Ascending aorta (tissue), 2 donors: ENCODE results near the gene ZCCHC14. TPM values are rescaled to one million over a fixed set of nuclear protein-coding genes. Genes with fewer than 3 reads are reported as not detected.

Source experiments
- DNase-seq, 2 donors: peaks; one replicate each; pipeline ENCODE4 v3.0.0-alpha.2; 2019; ENCODE audit warnings: low spot score in 2 of 2
- H3K27ac ChIP-seq, 2 donors: fragments of 200-600 bp; sonication (generic); one replicate each; pipeline ENCODE4 v1.5.1; 2016 to 2017; ENCODE audit warnings: mild to moderate bottlenecking in 1 of 2
- H3K27me3 ChIP-seq: fragments of 200-600 bp; sonication (generic); one replicate; pipeline ENCODE4 v1.5.1; 2017
- H3K36me3 ChIP-seq, 2 donors: fragments of 200-600 bp; sonication (generic); one replicate each; pipeline ENCODE4 v1.5.1; 2016
- H3K4me1 ChIP-seq, 2 donors: fragments of 200-600 bp; sonication (generic); one replicate each; pipeline ENCODE4 v1.5.1; 2016 to 2017; ENCODE audit warnings: mild to moderate bottlenecking in 1 of 2
- H3K4me3 ChIP-seq, 2 donors: fragments of 200-600 bp; sonication (generic); one replicate each; pipeline ENCODE4 v1.5.1; 2016 to 2017; ENCODE audit warnings: mild to moderate bottlenecking in 1 of 2
- H3K9me3 ChIP-seq, 2 donors: fragments of 200-600 bp; sonication (generic); one replicate each; pipeline ENCODE4 v1.5.1; 2016
- intact Hi-C: fragments of 100-400 bp; cut with DNase I; formaldehyde crosslinking; loops from one replicate; pipeline ENCODE4 v1.15.1; 2023
- total RNA-seq: library from RNA; depleted of rRNA; stranded (reverse); fragments of >200 nt; gene quantifications from one replicate; pipeline ENCODE4 v1.1.0, GENCODE V29; 2016
- TF ChIP-seq, protein P1 (sequence below), 3 experiments: fragments of 200-600 bp in 2 of 3; fragments of 450-650 bp in 1 of 3; sonication (generic) in 2 of 3; IDR thresholded peaks; one replicate each; pipeline ENCODE4 v1.5.1; 2016 to 2019; ENCODE audit warnings: antibody characterized with exemption in 3 of 3, mild to moderate bottlenecking in 1 of 3, moderate library complexity in 1 of 3

ZCCHC14 gene
- total RNA-seq, 1 donor from 2014 or later: 131 TPM

DNA sequence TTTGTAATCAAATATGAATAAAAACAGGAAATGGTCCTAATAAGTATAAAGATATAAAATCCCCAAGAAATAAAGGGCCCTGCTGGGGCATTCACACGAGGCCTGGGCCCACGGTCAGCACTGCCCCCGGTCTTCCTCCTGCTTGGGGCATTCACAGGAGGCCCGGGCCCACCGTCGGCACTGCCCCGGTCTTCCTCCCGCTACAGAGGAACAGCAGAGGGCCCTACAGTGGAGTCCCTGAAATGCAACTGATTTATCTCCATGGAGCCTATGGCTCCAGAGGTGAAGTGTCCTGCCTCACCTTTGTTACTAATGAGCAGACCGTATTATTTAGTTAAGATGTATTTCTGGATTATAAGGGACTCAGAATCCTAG lies 54.2 kb downstream of the ZCCHC14 start:
- Histone ChIP-seq H3K27ac (no peak overlapping the region), H3K4me3 (no peak overlapping the region), H3K4me1 (peaks cover 6 to 17% of the 10 kb centered on the region in 2 donors), H3K27me3 (no peaks in the 10 kb centered on the region), H3K36me3 (no peaks in the 10 kb centered on the region), H3K9me3 (no peaks in the 10 kb centered on the region)
- TF ChIP-seq, protein P1, sequence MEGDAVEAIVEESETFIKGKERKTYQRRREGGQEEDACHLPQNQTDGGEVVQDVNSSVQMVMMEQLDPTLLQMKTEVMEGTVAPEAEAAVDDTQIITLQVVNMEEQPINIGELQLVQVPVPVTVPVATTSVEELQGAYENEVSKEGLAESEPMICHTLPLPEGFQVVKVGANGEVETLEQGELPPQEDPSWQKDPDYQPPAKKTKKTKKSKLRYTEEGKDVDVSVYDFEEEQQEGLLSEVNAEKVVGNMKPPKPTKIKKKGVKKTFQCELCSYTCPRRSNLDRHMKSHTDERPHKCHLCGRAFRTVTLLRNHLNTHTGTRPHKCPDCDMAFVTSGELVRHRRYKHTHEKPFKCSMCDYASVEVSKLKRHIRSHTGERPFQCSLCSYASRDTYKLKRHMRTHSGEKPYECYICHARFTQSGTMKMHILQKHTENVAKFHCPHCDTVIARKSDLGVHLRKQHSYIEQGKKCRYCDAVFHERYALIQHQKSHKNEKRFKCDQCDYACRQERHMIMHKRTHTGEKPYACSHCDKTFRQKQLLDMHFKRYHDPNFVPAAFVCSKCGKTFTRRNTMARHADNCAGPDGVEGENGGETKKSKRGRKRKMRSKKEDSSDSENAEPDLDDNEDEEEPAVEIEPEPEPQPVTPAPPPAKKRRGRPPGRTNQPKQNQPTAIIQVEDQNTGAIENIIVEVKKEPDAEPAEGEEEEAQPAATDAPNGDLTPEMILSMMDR (IDR thresholded peaks at IDR 0.05): no peak
- DNase-seq: no peak
- intact Hi-C loops: no loop called here

DNA sequence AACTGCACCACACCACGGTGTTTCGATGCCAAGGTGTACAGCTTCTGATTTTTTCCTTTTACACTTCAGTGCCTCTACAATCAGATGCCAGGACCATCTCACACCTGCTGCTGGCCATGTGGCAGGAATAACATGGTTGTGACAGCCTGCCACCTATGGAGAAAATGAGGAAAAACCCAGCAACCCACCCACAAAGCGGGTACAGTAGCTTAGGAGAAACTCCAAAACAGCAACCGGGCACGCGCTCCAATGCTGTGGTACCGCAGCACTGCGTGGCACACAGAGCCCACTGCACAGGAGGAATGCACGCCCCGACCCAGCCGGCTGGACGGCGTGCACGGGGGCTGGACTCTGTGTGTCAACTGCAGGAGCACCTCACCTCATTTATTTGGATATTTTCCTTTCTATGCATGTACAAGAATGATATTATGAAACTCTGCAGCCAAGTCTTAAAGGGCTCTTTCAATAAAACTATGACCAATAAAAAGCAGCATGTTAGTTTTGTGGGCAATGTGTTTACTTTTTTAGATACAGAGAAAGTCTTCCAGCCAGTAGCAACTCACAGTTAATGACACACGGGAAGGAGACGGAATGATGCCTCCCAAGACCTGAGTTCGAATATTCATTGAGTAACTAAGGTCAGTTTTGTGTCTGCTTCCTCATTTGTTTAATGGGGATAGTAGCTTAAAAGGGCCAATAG lies 54.8 kb downstream of the ZCCHC14 start:
- DNase-seq: no peak
- peaks cover 6 to 17% of the 10 kb centered on the region in 2 donors for H3K4me1 ChIP-seq
- intact Hi-C loops: no loop called here
- H3K27ac ChIP-seq: no peak overlapping the region
- no peaks in the 10 kb centered on the region for H3K27me3 ChIP-seq
- peaks cover 0 to 2% of the 10 kb centered on the region in 2 donors for H3K36me3 ChIP-seq
- TF ChIP-seq, protein P1 (IDR thresholded peaks at IDR 0.05): no peak
- no peak overlapping the region for H3K4me3 ChIP-seq
- no peaks in the 10 kb centered on the region for H3K9me3 ChIP-seq

DNA sequence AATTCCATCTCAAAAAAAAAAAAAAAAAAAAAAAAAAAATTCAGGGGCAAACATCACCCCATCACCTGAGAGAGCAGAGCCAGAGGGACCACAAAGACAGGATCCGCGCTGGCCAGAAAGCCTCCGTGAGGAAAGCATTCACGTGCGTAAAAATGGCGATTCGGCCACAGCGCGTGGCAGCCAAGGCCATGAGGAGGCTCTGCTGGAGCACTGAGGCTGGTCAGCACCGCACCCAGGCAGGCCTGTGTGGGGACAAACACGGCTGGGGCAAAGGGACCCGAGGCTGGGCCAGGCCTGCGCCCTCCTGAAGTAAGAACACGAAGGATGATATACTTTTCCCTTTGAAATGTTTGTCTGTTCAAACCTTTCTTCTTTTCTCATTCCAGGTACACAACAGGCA lies 55.5 kb downstream of the ZCCHC14 start:
- no peaks in the 10 kb centered on the region for H3K9me3 ChIP-seq
- H3K27me3 ChIP-seq: no peaks in the 10 kb centered on the region
- TF ChIP-seq, protein P1 (IDR thresholded peaks at IDR 0.05): no peak
- DNase-seq: no peak
- H3K27ac ChIP-seq: no peak overlapping the region
- intact Hi-C loops: no loop called here
- H3K4me1 ChIP-seq: peaks cover 6 to 15% of the 10 kb centered on the region in 2 donors
- H3K4me3 ChIP-seq: no peak overlapping the region
- H3K36me3 ChIP-seq: peaks cover 0 to 6% of the 10 kb centered on the region in 2 donors

DNA sequence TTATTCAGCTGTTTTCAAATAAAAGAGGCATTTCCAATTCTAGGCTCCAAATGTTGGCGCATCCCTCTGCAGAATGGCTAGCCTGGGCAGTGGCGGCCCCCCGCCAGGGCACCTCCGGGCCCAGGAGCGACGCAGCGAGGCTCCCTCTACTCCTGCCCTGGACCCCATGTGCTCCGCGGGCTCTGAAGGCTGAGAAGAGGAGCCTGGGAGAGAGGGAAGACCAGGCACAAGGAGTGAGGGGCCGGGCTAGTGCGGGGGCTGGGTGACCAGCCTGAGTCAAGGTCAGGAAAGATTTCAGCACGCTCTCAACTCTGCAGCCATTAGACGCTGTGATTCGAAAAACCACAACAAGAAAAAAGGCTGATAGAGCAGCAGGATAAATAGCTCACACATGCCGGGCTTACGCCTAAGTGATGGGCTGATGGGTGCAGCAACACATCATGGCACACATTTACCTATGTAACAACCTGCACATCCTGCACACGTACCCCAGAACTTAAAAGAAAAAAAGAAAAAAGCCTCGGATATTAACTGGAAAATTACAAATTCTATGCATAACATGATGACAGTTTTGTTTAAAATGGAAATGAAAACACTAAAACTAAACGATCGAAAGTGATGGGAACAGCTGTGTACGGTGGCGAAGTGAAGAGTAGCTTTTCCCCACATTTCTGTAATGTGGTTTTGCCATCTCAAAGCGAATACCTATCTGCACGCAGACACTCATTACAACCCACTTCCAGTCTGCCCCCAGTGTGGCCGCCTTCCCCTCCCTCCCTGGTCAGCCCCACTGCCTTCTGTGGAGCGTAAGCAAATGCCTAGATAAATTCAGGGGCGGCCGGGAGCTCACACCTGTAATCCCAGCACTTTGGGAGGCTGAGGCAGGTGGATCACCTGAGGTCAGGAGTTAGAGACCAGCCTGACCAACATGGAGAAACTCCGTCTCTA lies 56.3 kb downstream of the ZCCHC14 start:
- intact Hi-C loops: no loop called here
- H3K36me3 ChIP-seq: peaks cover 7 to 14% of the 10 kb centered on the region in 2 donors
- H3K27me3 ChIP-seq: no peaks in the 10 kb centered on the region
- H3K4me3 ChIP-seq: peak overlapping the region in 1 of 2 donors; percentile 25
- TF ChIP-seq, protein P1 (IDR thresholded peaks at IDR 0.05): no peak
- peak overlapping the region; percentile 61 for H3K27ac ChIP-seq
- no peak for DNase-seq
- no peaks in the 10 kb centered on the region for H3K9me3 ChIP-seq
- peaks cover 6 to 12% of the 10 kb centered on the region in 2 donors for H3K4me1 ChIP-seq

DNA sequence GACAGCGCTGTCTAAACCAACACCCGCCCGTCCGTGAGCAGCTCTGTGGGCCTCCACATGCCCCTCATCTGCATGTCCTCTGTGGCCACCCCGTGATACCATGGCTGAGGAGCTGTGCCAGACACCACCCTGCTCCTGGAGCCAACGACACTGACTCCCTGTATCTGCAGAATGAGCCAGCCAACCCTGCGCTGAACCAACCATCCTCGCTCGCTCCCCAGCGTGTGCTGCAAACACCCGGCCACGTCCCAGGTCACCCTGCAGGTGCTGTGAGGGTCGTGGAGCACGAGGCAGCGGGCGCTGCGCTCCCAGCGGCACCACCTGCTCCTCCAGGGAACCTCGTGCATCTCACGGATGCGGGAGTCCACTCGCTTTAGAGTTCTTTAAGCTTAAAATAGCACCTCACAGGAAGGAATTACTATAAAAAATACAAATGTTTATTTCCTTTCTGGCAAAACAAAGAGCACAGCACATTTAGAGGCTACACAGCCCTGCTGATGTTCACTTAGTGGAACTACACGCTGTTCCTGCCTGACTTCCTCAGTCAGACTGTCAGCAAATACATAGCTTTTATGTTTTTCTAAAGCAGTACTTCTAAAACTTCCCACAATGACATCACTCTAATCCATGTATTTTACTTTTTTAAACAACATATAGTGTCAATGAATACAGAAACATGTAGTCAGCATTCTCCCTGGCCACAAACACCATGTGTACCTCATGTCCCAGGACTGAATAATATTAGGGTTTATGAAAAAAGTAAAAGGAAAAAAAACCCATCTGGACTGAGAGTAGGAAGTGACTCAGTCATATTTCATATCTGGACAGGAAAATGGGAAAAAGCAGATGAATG lies 57.2 kb downstream of the ZCCHC14 start:
- Histone ChIP-seq H3K4me1 (peaks cover 6 to 12% of the 10 kb centered on the region in 2 donors), H3K9me3 (no peaks in the 10 kb centered on the region), H3K4me3 (peak overlapping the region in 1 of 2 donors; percentile 25), H3K27me3 (no peaks in the 10 kb centered on the region), H3K27ac (peak overlapping the region; percentile 61), H3K36me3 (peaks cover 9 to 18% of the 10 kb centered on the region in 2 donors)
- TF ChIP-seq, protein P1 (IDR thresholded peaks at IDR 0.05): no peak
- no peak for DNase-seq
- intact Hi-C loops: no loop called here
